ENCODE results near the gene TNFRSF18.

- TF ChIP-seq CTCF (IDR thresholded peaks at IDR 0.05; ENCODE audit: borderline replicate concordance, extremely low read depth, low read length, poor library complexity, severe bottlenecking) (no peak), EZH2 (IDR thresholded peaks at IDR 0.05; ENCODE audit: borderline replicate concordance, low read depth, low read length, severe bottlenecking) (no peak)
Observed at GRCh38 chr1:1183833-1184775, 22.3 kb downstream of the TNFRSF18 start.
